Measurements from ENCODE around the gene SEPTIN1.

SEPTIN1 gene

GRCh38 chr16:30370456-30371247, 11.7 kb downstream of the SEPTIN1 start, which contains the start of gene TBC1D10B:
TSS of gene TBC1D10B (minus strand) at chr16:30370494. CDS start at chr16:30370183, 311 bp downstream.
- H3K4me3 ChIP-seq, result peak within 1 kb of the TSS; percentile 76 to 88
- peaks cover 0 to 5% (median 3%) of the 10 kb centered on the region in 3 donors for H3K36me3 ChIP-seq
- TF ChIP-seq CTCF (IDR thresholded peaks at IDR 0.05), result peak; percentile 14 to 21
- H3K27ac ChIP-seq, result peak within 1 kb of the TSS; percentile 88 to 89
- peaks cover 0 to 40% (median 27%) of the 10 kb centered on the region in 4 donors for H3K4me1 ChIP-seq
- no peaks in the 10 kb centered on the region for H3K9me3 ChIP-seq
- H3K27me3 ChIP-seq, result peaks cover 0 to 3% of the 10 kb centered on the region in 2 donors
- DNase-seq, result peak; percentile 98 to 100
- intact Hi-C loops (cut with DNase I; ENCODE audit: low total_unique reads), result no loop called here

GRCh38 chr16:30369938-30370455, 12.4 kb downstream of the SEPTIN1 start:
- H3K27me3 ChIP-seq, result peaks cover 0 to 3% of the 10 kb centered on the region in 2 donors
- peaks cover 0 to 12% (median 9%) of the 10 kb centered on the region in 3 donors for H3K36me3 ChIP-seq
- H3K4me3 ChIP-seq, result peak overlapping the region; percentile 76 to 88
- H3K9me3 ChIP-seq, result no peaks in the 10 kb centered on the region
- peaks cover 0 to 47% (median 31%) of the 10 kb centered on the region in 4 donors for H3K4me1 ChIP-seq
- intact Hi-C loops (cut with DNase I; ENCODE audit: low total_unique reads), result no loop called here
- DNase-seq, result no peak
- TF ChIP-seq CTCF (IDR thresholded peaks at IDR 0.05), result peak in 1 of 2 experiments; percentile 21
- peak overlapping the region; percentile 75 to 78 for H3K27ac ChIP-seq

GRCh38 chr16:30369091-30369937, 13.0 kb downstream of the SEPTIN1 start:
- TF ChIP-seq CTCF (IDR thresholded peaks at IDR 0.05), result no peak
- intact Hi-C loops (cut with DNase I; ENCODE audit: low total_unique reads), result no loop called here

GRCh38 chr16:30368792-30369090, 13.6 kb downstream of the SEPTIN1 start:
- H3K4me1 ChIP-seq, result peaks cover 0 to 49% (median 31%) of the 10 kb centered on the region in 4 donors
- H3K4me3 ChIP-seq, result peak overlapping the region; percentile 76 to 88
- no peak for DNase-seq
- H3K27ac ChIP-seq, result peak overlapping the region; percentile 75 to 78
- intact Hi-C loops (cut with DNase I; ENCODE audit: low total_unique reads), result no loop called here
- no peak for TF ChIP-seq CTCF (IDR thresholded peaks at IDR 0.05)
- no peaks in the 10 kb centered on the region for H3K9me3 ChIP-seq
- H3K27me3 ChIP-seq, result peaks cover 0 to 3% of the 10 kb centered on the region in 2 donors
- H3K36me3 ChIP-seq, result peaks cover 7 to 24% (median 22%) of the 10 kb centered on the region in 3 donors

More at GRCh38 chr16:30369091-30369937, 13.0 kb downstream of the SEPTIN1 start:
- Histone ChIP-seq H3K36me3 (peaks cover 1 to 19% (median 16%) of the 10 kb centered on the region in 3 donors), H3K27me3 (peaks cover 0 to 3% of the 10 kb centered on the region in 2 donors), H3K4me1 (peaks cover 0 to 49% (median 31%) of the 10 kb centered on the region in 4 donors), H3K9me3 (no peaks in the 10 kb centered on the region), H3K27ac (peak overlapping the region; percentile 75 to 78), H3K4me3 (peak overlapping the region; percentile 76 to 88)
- DNase-seq, result peak in 1 of 2 donors; percentile 76

GRCh38 chr16:30368122-30368791, 14.1 kb downstream of the SEPTIN1 start:
- Histone ChIP-seq H3K27me3 (peaks cover 0 to 3% of the 10 kb centered on the region in 2 donors), H3K4me1 (peaks cover 0 to 49% (median 31%) of the 10 kb centered on the region in 4 donors), H3K27ac (peak overlapping the region; percentile 75 to 78), H3K36me3 (peaks cover 10 to 29% (median 27%) of the 10 kb centered on the region in 3 donors), H3K4me3 (peak overlapping the region; percentile 76 to 88), H3K9me3 (no peaks in the 10 kb centered on the region)
- intact Hi-C loops (cut with DNase I; ENCODE audit: low total_unique reads), result no loop called here
- peak; percentile 57 to 71 for DNase-seq
- no peak for TF ChIP-seq CTCF (IDR thresholded peaks at IDR 0.05)

All from tibial artery (tissue), 4 donors.